ENCODE data around the gene EPN1. TPM values are rescaled to one million over a fixed set of nuclear protein-coding genes. Genes with fewer than 3 reads are reported as not detected.
A peak's percentile ranks its signal among the peaks of the same experiment; 100 is the strongest.

The EPN1 gene
- polyA plus RNA-seq, 4 donors: 90.2 to 163 (median 102) TPM

GRCh38 chr19:55690769-55691545 is 15.9 kb downstream of the EPN1 start:
- no peak for DNase-seq (ENCODE audit: low read depth in 4 of 4, low spot score in 3 of 4)

- DNase-seq (ENCODE audit: low read depth in 4 of 4, low spot score in 3 of 4): no peak
These were observed 16.8 kb downstream of the EPN1 start for GRCh38 chr19:55691561-55692481.

DNA sequence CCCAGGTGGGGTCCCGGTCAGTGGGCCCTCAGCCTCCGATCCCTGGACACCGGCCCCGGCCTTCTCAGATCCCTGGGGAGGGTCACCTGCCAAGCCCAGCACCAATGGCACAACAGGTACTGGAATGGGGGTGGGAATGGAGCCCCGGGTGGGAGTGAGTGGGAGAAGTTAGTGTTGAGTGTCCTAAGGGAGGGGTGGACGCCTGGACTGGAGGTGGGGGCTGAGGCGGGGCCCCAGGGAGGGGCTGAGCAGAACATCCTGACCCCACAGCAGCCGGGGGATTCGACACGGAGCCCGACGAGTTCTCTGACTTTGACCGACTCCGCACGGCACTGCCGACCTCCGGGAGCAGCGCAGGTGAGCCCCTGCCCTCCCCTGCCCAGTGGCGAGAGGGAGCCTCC is 17.7 kb downstream of the EPN1 start:
- DNase-seq (ENCODE audit: low read depth in 4 of 4, low spot score in 3 of 4): no peak

DNA sequence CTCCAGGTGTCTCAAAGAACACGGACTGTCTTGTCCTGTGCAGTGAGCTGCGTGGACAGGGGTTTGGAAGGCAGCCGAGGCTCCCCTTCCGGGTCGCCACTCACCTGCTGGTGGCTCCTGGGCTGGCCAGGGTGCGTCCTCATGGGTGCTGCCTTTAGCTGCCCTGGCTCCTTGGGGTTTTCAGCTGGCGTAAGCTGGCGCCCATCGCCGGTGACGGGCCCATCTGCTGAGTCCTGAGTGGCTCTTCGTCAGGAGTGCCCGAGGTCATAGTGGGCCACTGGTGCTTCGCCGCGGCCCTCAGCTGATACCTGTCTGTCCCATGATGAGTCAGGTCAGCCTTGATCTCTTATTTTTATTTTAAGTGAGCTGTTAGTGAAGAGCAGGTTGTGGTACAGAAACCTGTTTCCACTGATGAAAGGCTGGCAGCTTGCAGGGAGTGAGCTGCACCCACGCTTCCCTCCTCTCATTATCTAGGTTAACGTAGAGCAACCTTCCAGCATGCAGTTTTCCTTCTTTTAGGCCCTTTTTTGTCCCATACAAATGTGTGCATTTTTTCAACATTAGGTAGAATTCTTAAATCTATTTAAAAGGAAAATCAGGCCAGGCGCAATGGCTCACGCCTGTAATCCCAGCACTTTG is 18.4 kb downstream of the EPN1 start:
- no peak for DNase-seq (ENCODE audit: low read depth in 4 of 4, low spot score in 3 of 4)

DNA sequence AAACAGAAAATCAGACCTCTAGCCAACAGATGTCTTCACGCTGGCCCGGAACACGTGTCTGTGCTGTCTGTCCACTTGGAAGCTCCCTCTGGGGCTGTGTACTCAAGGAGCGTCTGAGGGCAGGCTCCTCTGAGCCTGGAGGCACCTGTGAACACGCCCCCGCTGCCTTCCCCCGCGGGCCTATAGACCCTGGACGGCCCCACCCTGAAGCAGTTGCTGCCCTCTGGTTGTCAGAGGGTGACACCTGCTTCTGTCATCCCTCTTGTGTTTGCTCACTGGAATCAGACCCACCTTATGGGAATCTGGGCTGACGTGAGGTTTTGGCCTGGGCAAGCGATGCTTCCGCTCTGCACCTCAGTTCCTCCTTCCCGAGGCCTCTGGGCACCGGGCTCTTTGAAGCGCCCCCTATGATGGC is 19.2 kb downstream of the EPN1 start:
- no peak for DNase-seq (ENCODE audit: low read depth in 4 of 4, low spot score in 3 of 4)

GRCh38 chr19:55694656-55695491 is 19.8 kb downstream of the EPN1 start:
- no peak for DNase-seq (ENCODE audit: low read depth in 4 of 4, low spot score in 3 of 4)

- DNase-seq (ENCODE audit: low read depth in 4 of 4, low spot score in 3 of 4): no peak
These were observed 20.7 kb downstream of the EPN1 start for GRCh38 chr19:55695511-55696290.

- no peak for DNase-seq (ENCODE audit: low read depth in 4 of 4, low spot score in 3 of 4)
These were observed 21.5 kb downstream of the EPN1 start for GRCh38 chr19:55696301-55697068.

GRCh38 chr19:55697069-55697440 is 22.0 kb downstream of the EPN1 start:
- no peak for DNase-seq (ENCODE audit: low read depth in 4 of 4, low spot score in 3 of 4)

DNA sequence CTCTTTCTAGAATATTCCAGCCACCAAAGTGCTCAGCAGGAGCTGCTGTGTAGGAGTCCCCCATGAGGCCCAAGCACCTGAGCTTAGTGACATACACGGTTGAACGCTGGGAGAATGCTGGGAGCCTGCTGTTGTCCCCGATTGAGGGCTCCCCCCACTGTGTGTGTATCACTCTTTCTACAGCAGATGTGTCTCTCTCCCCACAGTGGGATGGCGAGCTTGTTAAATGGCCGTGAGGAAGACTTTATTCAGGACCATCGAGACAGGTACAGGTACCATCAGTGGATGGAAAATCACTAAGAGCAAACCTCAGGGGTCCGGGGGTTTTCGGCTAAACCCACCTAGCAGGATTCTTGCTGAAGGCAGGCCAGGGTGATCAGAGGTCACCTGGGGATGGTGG is 22.7 kb downstream of the EPN1 start:
- DNase-seq (ENCODE audit: low read depth in 4 of 4, low spot score in 3 of 4): no peak

- no peak for DNase-seq (ENCODE audit: low read depth in 4 of 4, low spot score in 3 of 4)
These were observed 23.2 kb downstream of the EPN1 start for GRCh38 chr19:55698256-55698655.

- DNase-seq (ENCODE audit: low read depth in 4 of 4, low spot score in 3 of 4): no peak
These were observed 24.2 kb downstream of the EPN1 start for GRCh38 chr19:55699221-55699620.

DNA sequence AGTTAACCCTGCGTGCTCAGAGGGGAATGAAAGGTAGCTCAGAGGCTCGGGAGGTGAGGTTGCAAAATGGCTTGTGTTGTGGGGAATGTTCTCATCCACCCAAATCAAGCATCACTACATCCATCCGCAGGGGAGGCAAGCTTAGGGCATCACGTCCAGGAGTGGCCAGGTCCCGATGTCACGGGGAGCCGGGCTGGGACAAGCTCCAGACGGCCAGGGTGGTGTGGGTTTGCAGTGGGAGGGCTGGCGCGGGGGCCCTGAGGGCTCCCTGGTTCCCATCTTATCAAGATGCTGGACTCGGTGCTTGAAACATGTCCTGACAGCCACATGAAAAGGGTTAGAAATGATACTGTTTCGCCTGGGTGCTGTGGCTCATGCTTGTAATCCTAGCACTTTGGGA is 25.8 kb downstream of the EPN1 start:
- no peak for DNase-seq (ENCODE audit: low read depth in 4 of 4, low spot score in 3 of 4)

- DNase-seq (ENCODE audit: low read depth in 4 of 4, low spot score in 3 of 4): no peak
These were observed 27.2 kb downstream of the EPN1 start for GRCh38 chr19:55702131-55702627.

GRCh38 chr19:55703790-55704215 is 28.8 kb downstream of the EPN1 start:
- peak in 1 of 4 donors; percentile 26 for DNase-seq (ENCODE audit: low read depth in 4 of 4, low spot score in 3 of 4)

- no peak for DNase-seq (ENCODE audit: low read depth in 4 of 4, low spot score in 3 of 4)
These were observed 29.6 kb downstream of the EPN1 start for GRCh38 chr19:55704494-55705245.

GRCh38 chr19:55705972-55706371 is 30.9 kb downstream of the EPN1 start:
- no peak for DNase-seq (ENCODE audit: low read depth in 4 of 4, low spot score in 3 of 4)

GRCh38 chr19:55711719-55712118 is 36.7 kb downstream of the EPN1 start:
- DNase-seq (ENCODE audit: low read depth in 4 of 4, low spot score in 3 of 4): no peak

All from right renal pelvis (tissue), 4 donors.